ENCODE data around the gene KDM7A. TPM values are rescaled to one million over a fixed set of nuclear protein-coding genes. Genes with fewer than 3 reads are reported as not detected.
A peak's percentile ranks its signal among the peaks of the same experiment; 100 is the strongest.

Gene KDM7A
- polyA plus RNA-seq, 2 of the 4 experiments (the other 2 are of a cell fraction), result 1.4 to 4.1 TPM

GRCh38 chr7:140209866-140210609 is 33.3 kb upstream of the KDM7A start:
- Histone ChIP-seq H3K4me1 (no peaks in the 10 kb centered on the region), H3K4me3 (no peak overlapping the region), H3K9me3 (no peaks in the 10 kb centered on the region), H3K4me2 (no peak overlapping the region), H3K27ac (no peak overlapping the region)
- DNase-seq (ENCODE audit: low read depth in 1 of 2, low spot score in 1 of 2) (no peak), FAIRE-seq (no peak), ATAC-seq (peak in 1 of 2 experiments; percentile 29; a peak in 1 of 6 replicates)
- WGBS (ENCODE audit: missing lambda C conversion rate), result 75% methylated on average over 17 of the region's 17 CpGs
- TF ChIP-seq PHF8 (IDR thresholded peaks at IDR 0.05; ENCODE audit: borderline replicate concordance, low read depth) (no peak), ESRRA (IDR thresholded peaks at IDR 0.05; ENCODE audit: borderline replicate concordance, low read length) (no peak), ZFP36 (IDR thresholded peaks at IDR 0.05; ENCODE audit: borderline replicate concordance, partially characterized antibody) (no peak), ZC3H11A (IDR thresholded peaks at IDR 0.05) (no peak), MAX (IDR thresholded peaks at IDR 0.05) (no peak), HMGXB4 (CRISPR knock-in tag; IDR thresholded peaks at IDR 0.05; ENCODE audit: borderline replicate concordance) (no peak), FOSL2 (IDR thresholded peaks at IDR 0.05) (no peak), FOSL2 (CRISPR knock-in tag; IDR thresholded peaks at IDR 0.05) (no peak), HDAC2 (IDR thresholded peaks at IDR 0.05) (no peak), EHF (CRISPR knock-in tag; IDR thresholded peaks at IDR 0.05) (no peak)
- POLR2A ChIA-PET, result no interaction called here
- CTCF ChIA-PET, result interaction anchor here (1.8 kb wide), 1 partner anchor 116 kb away, joined by 4 read pairs; no protein-coding TSS in a partner anchor

GRCh38 chr7:140206616-140207389 is 30.0 kb upstream of the KDM7A start:
- H3K4me3 ChIP-seq, result no peak overlapping the region
- no peaks in the 10 kb centered on the region for H3K9me3 ChIP-seq
- H3K4me2 ChIP-seq, result no peak overlapping the region
- FAIRE-seq (no peak), ATAC-seq (no peak), DNase-seq (ENCODE audit: low read depth in 1 of 2, low spot score in 1 of 2) (no peak)
- CTCF ChIA-PET, result interaction anchor here (0.8 to 1.6 kb wide), 2 partner anchors 10 to 17 kb away, joined by 3 to 4 read pairs; no protein-coding TSS in a partner anchor
- TF ChIP-seq FOXS1 (CRISPR knock-in tag; IDR thresholded peaks at IDR 0.05) (no peak), JUNB (IDR thresholded peaks at IDR 0.05) (no peak), EP300 (IDR thresholded peaks at IDR 0.05) (no peak), REST (IDR thresholded peaks at IDR 0.05) (no peak), GATA3 (IDR thresholded peaks at IDR 0.05; ENCODE audit: borderline replicate concordance) (no peak)
- H3K27ac ChIP-seq, result no peak overlapping the region
- POLR2A ChIA-PET, result no interaction called here
- WGBS (ENCODE audit: missing lambda C conversion rate), result 52% methylated on average over 4 of the region's 4 CpGs
- H3K4me1 ChIP-seq, result no peaks in the 10 kb centered on the region

- no peak for ATAC-seq
- ChIA-PET POLR2A (no interaction called here), CTCF (no interaction called here)
- no peak for DNase-seq (ENCODE audit: low read depth in 1 of 2, low spot score in 1 of 2)
- 53% methylated on average over 4 of the region's 4 CpGs for WGBS (ENCODE audit: missing lambda C conversion rate)
- Histone ChIP-seq H3K27ac (no peak overlapping the region), H3K9me3 (no peaks in the 10 kb centered on the region), H3K4me1 (peaks cover under 1% of the 10 kb centered on the region; the same call in 2 of the 3 replicates), H3K4me3 (no peak overlapping the region), H3K4me2 (no peak overlapping the region)
- FAIRE-seq, result no peak
- TF ChIP-seq FOXS1 (CRISPR knock-in tag; IDR thresholded peaks at IDR 0.05), result no peak
- no peak for TF ChIP-seq HOXA7 (CRISPR knock-in tag; IDR thresholded peaks at IDR 0.05)
- no peak for TF ChIP-seq MAZ (IDR thresholded peaks at IDR 0.05; ENCODE audit: borderline replicate concordance, low read depth, low read length)
- TF ChIP-seq RCOR1 (IDR thresholded peaks at IDR 0.05; ENCODE audit: low read depth, low read length), result no peak
- no peak for TF ChIP-seq EHF (CRISPR knock-in tag; IDR thresholded peaks at IDR 0.05)
- no peak for TF ChIP-seq JUN (IDR thresholded peaks at IDR 0.05)
- no peak for TF ChIP-seq MYC (IDR thresholded peaks at IDR 0.05; ENCODE audit: borderline replicate concordance, low read length)
- no peak for TF ChIP-seq KDM1A (IDR thresholded peaks at IDR 0.05; ENCODE audit: low read depth)
- no peak for TF ChIP-seq RFX5 (IDR thresholded peaks at IDR 0.05)
- TF ChIP-seq PHF8 (IDR thresholded peaks at IDR 0.05; ENCODE audit: borderline replicate concordance, low read depth), result no peak
- no peak for TF ChIP-seq NFE2L2 (conservative IDR thresholded peaks at IDR 0.05; ENCODE audit: low read length)
- TF ChIP-seq NR3C1 (IDR thresholded peaks at IDR 0.05), result no peak
- TF ChIP-seq HDAC2 (IDR thresholded peaks at IDR 0.05), result no peak
- TF ChIP-seq RAD21 (conservative IDR thresholded peaks at IDR 0.05 in 1 of 2, IDR thresholded peaks at IDR 0.05 in 1 of 2), result no peak
- no peak for TF ChIP-seq CHD2 (IDR thresholded peaks at IDR 0.05; ENCODE audit: low read length, partially characterized antibody)
These were observed 28.8 kb upstream of the KDM7A start for GRCh38 chr7:140205600-140205999.

Measured in A549 (cell line).